Inflammatory macrophage treated with lipopolysaccharide for 1 hour (primary cell): Measurements from ENCODE around the gene EIF2AK3.

Source experiments
- DNase-seq, 2 donors: peaks; one replicate each; pipeline ENCODE4 v3.0.0-alpha.2; 2020 to 2022

EIF2AK3 gene

GRCh38 chr2:88537640-88538039, 89.6 kb downstream of the EIF2AK3 start:
- DNase-seq: no peak

GRCh38 chr2:88530081-88530480, 97.2 kb downstream of the EIF2AK3 start:
- DNase-seq: no peak

GRCh38 chr2:88521445-88522073, 105.7 kb downstream of the EIF2AK3 start:
- DNase-seq: no peak

- no peak for DNase-seq
Observed at GRCh38 chr2:88517759-88518201, 109.5 kb downstream of the EIF2AK3 start.
